SK-N-MC (cell line): ENCODE data around the gene TEX55.

Experiments
- EZH2 ChIP-seq: fragments of 200-600 bp; sonication (generic); IDR thresholded peaks from one replicate; pipeline ENCODE4 v1.6.1; 2017; ENCODE audit warnings: antibody characterized with exemption
- POLR2AphosphoS5 ChIP-seq: IDR thresholded peaks from 2 replicates; pipeline ENCODE4 v1.6.1; 2012; ENCODE audit warnings: mild to moderate bottlenecking, low read depth, low read length, borderline replicate concordance

DNA sequence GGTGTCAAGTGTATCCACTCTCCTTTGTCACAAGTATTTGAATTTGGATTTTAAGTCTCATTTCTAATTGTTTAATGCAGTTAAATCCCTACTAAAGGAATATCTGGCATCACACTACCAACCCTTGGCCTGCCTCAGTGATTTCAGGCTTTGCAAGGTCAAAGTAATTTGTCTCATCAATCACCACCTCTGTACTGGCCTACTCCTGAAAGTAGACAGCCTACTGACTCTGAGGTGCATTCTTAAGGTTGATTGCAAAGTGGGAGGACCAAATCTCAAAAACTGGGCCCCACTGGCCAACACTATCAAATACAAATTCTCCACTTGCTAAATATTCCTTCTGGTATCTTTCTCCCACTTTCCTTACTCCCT is 851 bp upstream of the TEX55 start:
- TF ChIP-seq POLR2AphosphoS5 (no peak), EZH2 (no peak)
